ENCODE measurements around the gene CALD1. TPM values are rescaled to one million over a fixed set of nuclear protein-coding genes. Genes with fewer than 3 reads are reported as not detected.

CALD1 gene
- polyA plus RNA-seq, 1 donor (not counting 4 experiments of a cell fraction or from before 2014, with no cell fraction given): 229 TPM

DNA sequence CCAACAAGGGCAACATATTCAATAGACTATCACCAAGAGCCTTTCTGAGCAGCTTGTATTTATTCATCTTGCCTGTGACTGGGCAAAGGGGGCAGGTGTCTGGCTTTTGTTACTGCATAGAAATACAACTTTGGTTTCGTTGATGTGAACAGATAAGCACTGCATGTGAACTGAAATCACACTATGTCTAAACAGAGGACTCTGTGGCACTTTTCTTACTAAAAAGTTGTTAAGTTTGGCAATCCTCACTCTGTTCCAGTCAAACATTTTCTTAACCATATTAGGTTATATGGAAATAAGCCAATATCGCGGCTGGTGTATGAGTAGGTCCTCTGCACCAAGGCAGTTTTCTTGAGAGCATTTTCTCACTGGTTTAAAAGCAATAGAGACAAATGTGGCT, 48.5 kb downstream of the CALD1 start:
- no peaks in the 10 kb centered on the region for H3K9me3 ChIP-seq (ENCODE audit: control insufficient read depth, low read depth, low read length)
- H4K20me1 ChIP-seq (ENCODE audit: control insufficient read depth, extremely low read depth, insufficient read depth, low read length): no peaks in the 10 kb centered on the region
- H3K4me3 ChIP-seq (ENCODE audit: control insufficient read depth in 2 of 3, extremely low read depth in 1 of 3, insufficient read depth in 2 of 3, low read depth in 1 of 3, low read length in 3 of 3): no peak overlapping the region
- H3K27me3 ChIP-seq (ENCODE audit: control insufficient read depth, extremely low read depth, insufficient read depth, low read length): no peaks in the 10 kb centered on the region
- H3K9me1 ChIP-seq (ENCODE audit: control insufficient read depth, extremely low read depth, insufficient read depth, low read length): no peaks in the 10 kb centered on the region
- H3K9ac ChIP-seq (ENCODE audit: control insufficient read depth, extremely low read depth, insufficient read depth, low read length): no peak overlapping the region
- no peaks in the 10 kb centered on the region for H3K4me1 ChIP-seq (ENCODE audit: control insufficient read depth, extremely low read depth, insufficient read depth, low read length)
- FAIRE-seq: no peak
- no peak overlapping the region for H2AFZ ChIP-seq (ENCODE audit: control insufficient read depth, low read length)
- no peak for DNase-seq (ENCODE audit: low read depth, low spot score)
- no peak overlapping the region for H3K4me2 ChIP-seq (ENCODE audit: control insufficient read depth, extremely low read depth, insufficient read depth, low read depth, low read length)
- dilution Hi-C loops (cut with MboI; ENCODE audit: extremely low pct_ligation_motif_present, low sequenced_read_pairs): no loop called here
- no peak overlapping the region for H3K27ac ChIP-seq (ENCODE audit: control insufficient read depth, insufficient read depth, low read length)
- TF ChIP-seq, protein P1, sequence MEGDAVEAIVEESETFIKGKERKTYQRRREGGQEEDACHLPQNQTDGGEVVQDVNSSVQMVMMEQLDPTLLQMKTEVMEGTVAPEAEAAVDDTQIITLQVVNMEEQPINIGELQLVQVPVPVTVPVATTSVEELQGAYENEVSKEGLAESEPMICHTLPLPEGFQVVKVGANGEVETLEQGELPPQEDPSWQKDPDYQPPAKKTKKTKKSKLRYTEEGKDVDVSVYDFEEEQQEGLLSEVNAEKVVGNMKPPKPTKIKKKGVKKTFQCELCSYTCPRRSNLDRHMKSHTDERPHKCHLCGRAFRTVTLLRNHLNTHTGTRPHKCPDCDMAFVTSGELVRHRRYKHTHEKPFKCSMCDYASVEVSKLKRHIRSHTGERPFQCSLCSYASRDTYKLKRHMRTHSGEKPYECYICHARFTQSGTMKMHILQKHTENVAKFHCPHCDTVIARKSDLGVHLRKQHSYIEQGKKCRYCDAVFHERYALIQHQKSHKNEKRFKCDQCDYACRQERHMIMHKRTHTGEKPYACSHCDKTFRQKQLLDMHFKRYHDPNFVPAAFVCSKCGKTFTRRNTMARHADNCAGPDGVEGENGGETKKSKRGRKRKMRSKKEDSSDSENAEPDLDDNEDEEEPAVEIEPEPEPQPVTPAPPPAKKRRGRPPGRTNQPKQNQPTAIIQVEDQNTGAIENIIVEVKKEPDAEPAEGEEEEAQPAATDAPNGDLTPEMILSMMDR (optimal IDR thresholded peaks at IDR 0.05 in 1 of 3, IDR thresholded peaks at IDR 0.05 in 1 of 3, conservative IDR thresholded peaks at IDR 0.05 in 1 of 3; ENCODE audit: extremely low read depth in 1 of 3, insufficient read depth in 2 of 3, low read length in 3 of 3): no peak
- TF ChIP-seq EZH2 (IDR thresholded peaks at IDR 0.05; ENCODE audit: low read length): no peak
- peaks cover 48% of the 10 kb centered on the region for H3K79me2 ChIP-seq (ENCODE audit: control insufficient read depth, insufficient read depth, low read length)
- peaks cover 0 to 1% of the 10 kb centered on the region in 2 experiments for H3K36me3 ChIP-seq (ENCODE audit: control insufficient read depth in 2 of 2, extremely low read depth in 1 of 2, insufficient read depth in 2 of 2, low read length in 2 of 2)

DNA sequence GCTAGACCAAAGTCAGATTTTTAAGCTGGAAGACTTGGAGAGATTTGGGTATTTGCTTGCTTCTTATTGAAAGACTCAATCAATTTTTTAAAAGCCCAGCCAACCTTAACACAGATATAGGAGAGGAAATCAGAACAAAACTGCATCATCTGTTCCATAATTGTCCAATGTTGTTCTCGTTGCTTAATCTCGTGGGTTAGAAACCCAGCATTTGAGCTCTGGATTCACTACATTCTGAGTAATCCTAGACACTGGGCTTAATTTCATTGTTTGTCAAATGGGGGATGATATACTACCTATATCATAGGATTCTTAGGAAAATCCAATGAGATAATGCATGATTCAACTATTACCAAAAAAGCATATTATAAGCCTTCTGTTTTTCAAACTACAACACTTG, 48.9 kb downstream of the CALD1 start:
- Histone ChIP-seq H3K9ac (ENCODE audit: control insufficient read depth, extremely low read depth, insufficient read depth, low read length) (no peak overlapping the region), H3K36me3 (ENCODE audit: control insufficient read depth in 2 of 2, extremely low read depth in 1 of 2, insufficient read depth in 2 of 2, low read length in 2 of 2) (peaks cover 0 to 1% of the 10 kb centered on the region in 2 experiments), H3K4me3 (ENCODE audit: control insufficient read depth in 2 of 3, extremely low read depth in 1 of 3, insufficient read depth in 2 of 3, low read depth in 1 of 3, low read length in 3 of 3) (no peak overlapping the region), H3K9me1 (ENCODE audit: control insufficient read depth, extremely low read depth, insufficient read depth, low read length) (no peaks in the 10 kb centered on the region), H3K4me1 (ENCODE audit: control insufficient read depth, extremely low read depth, insufficient read depth, low read length) (no peaks in the 10 kb centered on the region), H3K4me2 (ENCODE audit: control insufficient read depth, extremely low read depth, insufficient read depth, low read depth, low read length) (no peak overlapping the region), H2AFZ (ENCODE audit: control insufficient read depth, low read length) (no peak overlapping the region), H3K27me3 (ENCODE audit: control insufficient read depth, extremely low read depth, insufficient read depth, low read length) (no peaks in the 10 kb centered on the region), H4K20me1 (ENCODE audit: control insufficient read depth, extremely low read depth, insufficient read depth, low read length) (no peaks in the 10 kb centered on the region), H3K79me2 (ENCODE audit: control insufficient read depth, insufficient read depth, low read length) (peaks cover 48% of the 10 kb centered on the region), H3K27ac (ENCODE audit: control insufficient read depth, insufficient read depth, low read length) (no peak overlapping the region), H3K9me3 (ENCODE audit: control insufficient read depth, low read depth, low read length) (no peaks in the 10 kb centered on the region)
- FAIRE-seq (no peak), DNase-seq (ENCODE audit: low read depth, low spot score) (no peak)
- dilution Hi-C loops (cut with MboI; ENCODE audit: extremely low pct_ligation_motif_present, low sequenced_read_pairs): no loop called here
- TF ChIP-seq, protein P1 (optimal IDR thresholded peaks at IDR 0.05 in 1 of 3, IDR thresholded peaks at IDR 0.05 in 1 of 3, conservative IDR thresholded peaks at IDR 0.05 in 1 of 3; ENCODE audit: extremely low read depth in 1 of 3, insufficient read depth in 2 of 3, low read length in 3 of 3): no peak
- no peak for TF ChIP-seq EZH2 (IDR thresholded peaks at IDR 0.05; ENCODE audit: low read length)

All from keratinocyte (primary cell).